ENCODE results near the gene METTL8.

The METTL8 gene

GRCh38 chr2:171345971-171346722 is 87.6 kb downstream of the METTL8 start:
- no peak for TF ChIP-seq YY1 (IDR thresholded peaks at IDR 0.05; ENCODE audit: insufficient read depth, insufficient read length)
- no peak for TF ChIP-seq SUZ12 (IDR thresholded peaks at IDR 0.05; ENCODE audit: extremely low read depth, insufficient read depth, insufficient read length)
- no peak for TF ChIP-seq ZNF274 (IDR thresholded peaks at IDR 0.05; ENCODE audit: low read depth, low read length)
- no peaks in the 10 kb centered on the region for H3K4me1 ChIP-seq (ENCODE audit: insufficient read depth, insufficient read length)
- H3K4me3 ChIP-seq (ENCODE audit: insufficient read length, low read depth) = no peak overlapping the region
- no peak overlapping the region for H3K9ac ChIP-seq (ENCODE audit: insufficient read length, low read depth)
- no peaks in the 10 kb centered on the region for H3K27me3 ChIP-seq (ENCODE audit: insufficient read depth, insufficient read length)
- DNase-seq (ENCODE audit: low read depth, low spot score) = no peak
- no peaks in the 10 kb centered on the region for H3K36me3 ChIP-seq (ENCODE audit: insufficient read depth, insufficient read length, low read length)
- no peaks in the 10 kb centered on the region for H3K9me3 ChIP-seq (ENCODE audit: insufficient read depth, low read length)

GRCh38 chr2:171344182-171344581 is 89.6 kb downstream of the METTL8 start:
- TF ChIP-seq YY1 (IDR thresholded peaks at IDR 0.05; ENCODE audit: insufficient read depth, insufficient read length) (no peak), ZNF274 (IDR thresholded peaks at IDR 0.05; ENCODE audit: low read depth, low read length) (no peak), SUZ12 (IDR thresholded peaks at IDR 0.05; ENCODE audit: extremely low read depth, insufficient read depth, insufficient read length) (no peak)
- Histone ChIP-seq H3K4me1 (ENCODE audit: insufficient read depth, insufficient read length) (no peaks in the 10 kb centered on the region), H3K4me3 (ENCODE audit: insufficient read length, low read depth) (no peak overlapping the region), H3K9ac (ENCODE audit: insufficient read length, low read depth) (no peak overlapping the region), H3K9me3 (ENCODE audit: insufficient read depth, low read length) (no peaks in the 10 kb centered on the region), H3K36me3 (ENCODE audit: insufficient read depth, insufficient read length, low read length) (no peaks in the 10 kb centered on the region), H3K27me3 (ENCODE audit: insufficient read depth, insufficient read length) (no peaks in the 10 kb centered on the region)
- no peak for DNase-seq (ENCODE audit: low read depth, low spot score)

GRCh38 chr2:171342067-171342413 is 91.8 kb downstream of the METTL8 start:
- no peak overlapping the region for H3K9ac ChIP-seq (ENCODE audit: insufficient read length, low read depth)
- no peaks in the 10 kb centered on the region for H3K9me3 ChIP-seq (ENCODE audit: insufficient read depth, low read length)
- no peak for TF ChIP-seq SUZ12 (IDR thresholded peaks at IDR 0.05; ENCODE audit: extremely low read depth, insufficient read depth, insufficient read length)
- TF ChIP-seq ZNF274 (IDR thresholded peaks at IDR 0.05; ENCODE audit: low read depth, low read length) = no peak
- TF ChIP-seq YY1 (IDR thresholded peaks at IDR 0.05; ENCODE audit: insufficient read depth, insufficient read length) = no peak
- H3K4me1 ChIP-seq (ENCODE audit: insufficient read depth, insufficient read length) = no peaks in the 10 kb centered on the region
- DNase-seq (ENCODE audit: low read depth, low spot score) = no peak
- no peaks in the 10 kb centered on the region for H3K27me3 ChIP-seq (ENCODE audit: insufficient read depth, insufficient read length)
- H3K4me3 ChIP-seq (ENCODE audit: insufficient read length, low read depth) = no peak overlapping the region
- H3K36me3 ChIP-seq (ENCODE audit: insufficient read depth, insufficient read length, low read length) = no peaks in the 10 kb centered on the region

GRCh38 chr2:171341394-171342066 is 92.3 kb downstream of the METTL8 start:
- H3K4me3 ChIP-seq (ENCODE audit: insufficient read length, low read depth) = no peak overlapping the region
- no peaks in the 10 kb centered on the region for H3K9me3 ChIP-seq (ENCODE audit: insufficient read depth, low read length)
- DNase-seq (ENCODE audit: low read depth, low spot score) = no peak
- no peak overlapping the region for H3K9ac ChIP-seq (ENCODE audit: insufficient read length, low read depth)
- H3K4me1 ChIP-seq (ENCODE audit: insufficient read depth, insufficient read length) = no peaks in the 10 kb centered on the region
- TF ChIP-seq SUZ12 (IDR thresholded peaks at IDR 0.05; ENCODE audit: extremely low read depth, insufficient read depth, insufficient read length) (no peak), ZNF274 (IDR thresholded peaks at IDR 0.05; ENCODE audit: low read depth, low read length) (no peak), YY1 (IDR thresholded peaks at IDR 0.05; ENCODE audit: insufficient read depth, insufficient read length) (no peak)
- no peaks in the 10 kb centered on the region for H3K27me3 ChIP-seq (ENCODE audit: insufficient read depth, insufficient read length)
- no peaks in the 10 kb centered on the region for H3K36me3 ChIP-seq (ENCODE audit: insufficient read depth, insufficient read length, low read length)

GRCh38 chr2:171334946-171335345 is 98.8 kb downstream of the METTL8 start:
- Histone ChIP-seq H3K9me3 (ENCODE audit: insufficient read depth, low read length) (no peaks in the 10 kb centered on the region), H3K9ac (ENCODE audit: insufficient read length, low read depth) (no peak overlapping the region), H3K4me1 (ENCODE audit: insufficient read depth, insufficient read length) (no peaks in the 10 kb centered on the region), H3K36me3 (ENCODE audit: insufficient read depth, insufficient read length, low read length) (peaks cover 9% of the 10 kb centered on the region), H3K4me3 (ENCODE audit: insufficient read length, low read depth) (no peak overlapping the region), H3K27me3 (ENCODE audit: insufficient read depth, insufficient read length) (no peaks in the 10 kb centered on the region)
- DNase-seq (ENCODE audit: low read depth, low spot score) = no peak
- no peak for TF ChIP-seq ZNF274 (IDR thresholded peaks at IDR 0.05; ENCODE audit: low read depth, low read length)
- TF ChIP-seq SUZ12 (IDR thresholded peaks at IDR 0.05; ENCODE audit: extremely low read depth, insufficient read depth, insufficient read length) = no peak
- no peak for TF ChIP-seq YY1 (IDR thresholded peaks at IDR 0.05; ENCODE audit: insufficient read depth, insufficient read length)

- H3K4me1 ChIP-seq (ENCODE audit: insufficient read depth, insufficient read length) = no peaks in the 10 kb centered on the region
- no peak overlapping the region for H3K9ac ChIP-seq (ENCODE audit: insufficient read length, low read depth)
- TF ChIP-seq YY1 (IDR thresholded peaks at IDR 0.05; ENCODE audit: insufficient read depth, insufficient read length) (no peak), SUZ12 (IDR thresholded peaks at IDR 0.05; ENCODE audit: extremely low read depth, insufficient read depth, insufficient read length) (no peak)
These were observed 99.6 kb downstream of the METTL8 start for GRCh38 chr2:171334171-171334570.

GRCh38 chr2:171330155-171330956 is 103.4 kb downstream of the METTL8 start:
- TF ChIP-seq SUZ12 (IDR thresholded peaks at IDR 0.05; ENCODE audit: extremely low read depth, insufficient read depth, insufficient read length) (no peak), YY1 (IDR thresholded peaks at IDR 0.05; ENCODE audit: insufficient read depth, insufficient read length) (no peak), ZNF274 (IDR thresholded peaks at IDR 0.05; ENCODE audit: low read depth, low read length) (no peak)
- Histone ChIP-seq H3K9me3 (ENCODE audit: insufficient read depth, low read length) (no peaks in the 10 kb centered on the region), H3K27me3 (ENCODE audit: insufficient read depth, insufficient read length) (no peaks in the 10 kb centered on the region), H3K9ac (ENCODE audit: insufficient read length, low read depth) (no peak overlapping the region), H3K4me3 (ENCODE audit: insufficient read length, low read depth) (no peak overlapping the region), H3K36me3 (ENCODE audit: insufficient read depth, insufficient read length, low read length) (peaks cover 10% of the 10 kb centered on the region), H3K4me1 (ENCODE audit: insufficient read depth, insufficient read length) (no peaks in the 10 kb centered on the region)
- no peak for DNase-seq (ENCODE audit: low read depth, low spot score)

More at GRCh38 chr2:171334171-171334570, 99.6 kb downstream of the METTL8 start:
- DNase-seq (ENCODE audit: low read depth, low spot score) = no peak
- Histone ChIP-seq H3K4me3 (ENCODE audit: insufficient read length, low read depth) (no peak overlapping the region), H3K27me3 (ENCODE audit: insufficient read depth, insufficient read length) (no peaks in the 10 kb centered on the region), H3K9me3 (ENCODE audit: insufficient read depth, low read length) (no peaks in the 10 kb centered on the region), H3K36me3 (ENCODE audit: insufficient read depth, insufficient read length, low read length) (peaks cover 9% of the 10 kb centered on the region)

Data from NT2/D1 (cell line).